ENCODE measurements around the gene NAA60. TPM values are rescaled to one million over a fixed set of nuclear protein-coding genes. Genes with fewer than 3 reads are reported as not detected.

Gene NAA60
- total and polyA plus RNA-seq, 9 of the 15 experiments (the other 6 are each of a cell fraction or from before 2014, with no cell fraction given): 2.1 to 49.4 (median 10.3) TPM

DNA sequence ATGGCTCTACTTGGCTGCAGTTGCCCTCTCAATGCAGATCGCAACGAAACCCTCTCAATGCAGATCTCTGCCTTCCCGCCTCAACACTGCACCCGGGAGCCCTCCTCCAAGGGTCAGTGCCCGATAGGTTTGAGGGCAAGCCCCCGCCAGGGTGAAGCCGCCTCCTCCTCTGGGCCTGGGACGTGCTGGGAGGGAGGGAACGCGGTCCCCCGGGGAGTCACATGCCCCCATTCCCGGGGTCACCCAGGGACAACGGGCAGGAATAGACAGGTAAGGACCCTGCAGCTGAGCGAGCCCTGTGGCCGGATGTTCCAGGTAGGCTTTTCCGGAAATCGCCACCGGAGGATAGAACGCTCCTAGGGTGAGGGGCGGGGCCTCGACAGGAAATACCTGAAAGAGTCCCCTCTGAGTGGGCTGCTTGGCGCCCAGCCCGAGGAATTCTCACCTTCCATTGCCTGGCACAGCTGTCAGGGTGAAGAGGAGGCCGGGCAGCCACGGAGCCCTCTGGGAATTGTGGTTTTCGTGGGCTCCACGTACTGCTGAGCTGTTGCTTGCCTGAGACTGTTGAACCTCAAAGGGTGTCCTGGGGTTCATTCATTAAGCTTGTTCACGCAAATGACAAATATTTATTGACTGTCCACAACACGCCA, 29.6 kb upstream of the NAA60 start (continued):
- no peak for TF ChIP-seq PYGO2 (tag; IDR thresholded peaks at IDR 0.05)

DNA sequence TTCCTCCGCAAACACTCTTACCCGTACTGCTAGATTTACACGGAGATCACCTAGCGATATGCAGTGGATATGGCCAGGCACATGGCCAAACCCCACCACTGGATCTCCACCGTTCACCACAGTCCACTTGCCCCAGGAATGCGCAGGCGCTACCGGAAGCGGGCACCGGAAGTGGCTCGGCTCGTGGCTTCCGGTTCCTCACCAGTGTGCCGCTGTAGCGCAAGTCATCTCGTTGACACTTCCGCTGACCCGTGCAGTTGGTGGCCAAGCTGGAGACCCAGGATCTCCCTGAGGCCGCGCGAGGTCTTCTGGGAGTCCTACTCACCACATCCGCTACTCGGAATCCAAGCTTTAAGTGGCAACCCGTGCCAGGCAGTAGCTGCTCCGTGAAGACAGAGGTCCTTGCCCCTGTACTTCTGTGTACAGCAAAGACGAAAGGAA, 11.7 kb upstream of the NAA60 start:
- intact Hi-C loops (cut with micrococcal nuclease): no loop called here
- POLR2A ChIA-PET: interaction anchor here (0.6 kb wide), 1 partner anchor 22 kb away, joined by 3 read pairs; no protein-coding TSS in a partner anchor
- no TSS peak for BruUV-seq (replicated peaks)
- TF ChIP-seq NR1H2 (CRISPR knock-in tag; IDR thresholded peaks at IDR 0.05) (no peak), L3MBTL2 (IDR thresholded peaks at IDR 0.05) (peak; percentile 32; the same call in 1 of the 2 replicates), ZNF764 (CRISPR knock-in tag; IDR thresholded peaks at IDR 0.05; ENCODE audit: low read depth) (no peak), PCBP1 (IDR thresholded peaks at IDR 0.05; ENCODE audit: low read depth, low read length, poor library complexity, severe bottlenecking) (no peak), PHTF2 (CRISPR knock-in tag; IDR thresholded peaks at IDR 0.05) (no peak), C11orf30 (IDR thresholded peaks at IDR 0.05; ENCODE audit: low read depth) (peak; percentile 43; the same call in 1 of the 2 replicates), PTRF (tag; IDR thresholded peaks at IDR 0.05) (no peak), THRAP3 (IDR thresholded peaks at IDR 0.05; ENCODE audit: borderline replicate concordance) (peak; percentile 62; the same call in 1 of the 2 replicates), SMAD2 (IDR thresholded peaks at IDR 0.05; ENCODE audit: low read depth, low read length) (no peak), MAFF (IDR thresholded peaks at IDR 0.05; ENCODE audit: low read length) (no peak), FOXJ2 (tag; IDR thresholded peaks at IDR 0.05) (no peak), SAFB (IDR thresholded peaks at IDR 0.05; ENCODE audit: borderline replicate concordance, low read depth, low read length) (no peak), BCL6 (CRISPR knock-in tag; IDR thresholded peaks at IDR 0.05) (no peak), MCM7 (IDR thresholded peaks at IDR 0.05) (no peak), COPS2 (conservative IDR thresholded peaks at IDR 0.05) (no peak), STAT5A (IDR thresholded peaks at IDR 0.05; ENCODE audit: borderline replicate concordance, low read length) (no peak), PML (IDR thresholded peaks at IDR 0.05; ENCODE audit: low read length) (no peak), EHMT2 (IDR thresholded peaks at IDR 0.05) (peak; percentile 89), ZNF232 (CRISPR knock-in tag; IDR thresholded peaks at IDR 0.05) (no peak)
- TF ChIP-seq, protein P1, sequence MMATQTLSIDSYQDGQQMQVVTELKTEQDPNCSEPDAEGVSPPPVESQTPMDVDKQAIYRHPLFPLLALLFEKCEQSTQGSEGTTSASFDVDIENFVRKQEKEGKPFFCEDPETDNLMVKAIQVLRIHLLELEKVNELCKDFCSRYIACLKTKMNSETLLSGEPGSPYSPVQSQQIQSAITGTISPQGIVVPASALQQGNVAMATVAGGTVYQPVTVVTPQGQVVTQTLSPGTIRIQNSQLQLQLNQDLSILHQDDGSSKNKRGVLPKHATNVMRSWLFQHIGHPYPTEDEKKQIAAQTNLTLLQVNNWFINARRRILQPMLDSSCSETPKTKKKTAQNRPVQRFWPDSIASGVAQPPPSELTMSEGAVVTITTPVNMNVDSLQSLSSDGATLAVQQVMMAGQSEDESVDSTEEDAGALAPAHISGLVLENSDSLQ (IDR thresholded peaks at IDR 0.05): peak; percentile 55
- TF ChIP-seq, protein P2, sequence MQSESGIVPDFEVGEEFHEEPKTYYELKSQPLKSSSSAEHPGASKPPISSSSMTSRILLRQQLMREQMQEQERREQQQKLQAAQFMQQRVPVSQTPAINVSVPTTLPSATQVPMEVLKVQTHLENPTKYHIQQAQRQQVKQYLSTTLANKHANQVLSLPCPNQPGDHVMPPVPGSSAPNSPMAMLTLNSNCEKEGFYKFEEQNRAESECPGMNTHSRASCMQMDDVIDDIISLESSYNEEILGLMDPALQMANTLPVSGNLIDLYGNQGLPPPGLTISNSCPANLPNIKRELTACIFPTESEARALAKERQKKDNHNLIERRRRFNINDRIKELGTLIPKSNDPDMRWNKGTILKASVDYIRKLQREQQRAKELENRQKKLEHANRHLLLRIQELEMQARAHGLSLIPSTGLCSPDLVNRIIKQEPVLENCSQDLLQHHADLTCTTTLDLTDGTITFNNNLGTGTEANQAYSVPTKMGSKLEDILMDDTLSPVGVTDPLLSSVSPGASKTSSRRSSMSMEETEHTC (IDR thresholded peaks at IDR 0.05): no peak

More for the DNA sequence above, 11.7 kb upstream of the NAA60 start:
- peaks cover 0 to 9% of the 10 kb centered on the region in 2 experiments; a peak in 3 of 5 replicates for H3K27me3 ChIP-seq (ENCODE audit: control insufficient read depth in 2 of 2, insufficient read depth in 2 of 2, low read length in 2 of 2)
- peak overlapping the region; percentile 84 for H3K4me2 ChIP-seq (ENCODE audit: insufficient read depth, low read length)
- peak; percentile 56 to 72 (median 64) for DNase-seq (ENCODE audit: extremely low read depth in 1 of 4, low spot score in 3 of 4)
- CTCF ChIA-PET (ENCODE audit: low intra/inter-chr PET ratio): no interaction called here
- H3K4me1 ChIP-seq (replicated peaks in 1 of 2; ENCODE audit: control insufficient read depth in 2 of 2, insufficient read depth in 2 of 2, low read length in 2 of 2): peaks cover 0 to 6% of the 10 kb centered on the region in 2 experiments; a peak in 2 of 5 replicates
- WGBS (ENCODE audit: insufficient coverage, low coverage, missing lambda C conversion rate): 29% methylated on average over 25 of the region's 26 CpGs
- no peaks in the 10 kb centered on the region for H3K79me2 ChIP-seq (ENCODE audit: control insufficient read depth, insufficient read depth, low read length)
- H3K36me3 ChIP-seq (ENCODE audit: control insufficient read depth, insufficient read depth, low read length): no peaks in the 10 kb centered on the region
- no peak overlapping the region; the same call in 2 of the 3 replicates for H3K27ac ChIP-seq (ENCODE audit: extremely low read depth, low read depth, low read length)
- no peaks in the 10 kb centered on the region for H3K9me1 ChIP-seq (ENCODE audit: control insufficient read depth, insufficient read depth, low read length)
- peak; percentile 93 for ATAC-seq
- H4K20me1 ChIP-seq (replicated peaks; ENCODE audit: control insufficient read depth, insufficient read depth, low read length): no peaks in the 10 kb centered on the region
- H2AFZ ChIP-seq (ENCODE audit: low read depth, low read length): peak overlapping the region; percentile 92
- H3K9ac ChIP-seq (ENCODE audit: insufficient read depth in 1 of 2, low read depth in 2 of 2, low read length in 2 of 2): no peak overlapping the region
- peaks cover 2% of the 10 kb centered on the region; the same call in 1 of the 2 replicates for H3K9me3 ChIP-seq (replicated peaks; ENCODE audit: control insufficient read depth, insufficient read depth, low read depth, low read length)
- in situ Hi-C loops (cut with MboI): no loop called here
- peak; percentile 32 for FAIRE-seq
- H3K4me3 ChIP-seq: peak overlapping the region; percentile 29
